Type B pancreatic cell (in vitro differentiated cells): ENCODE measurements around the gene FAM168A. TPM values are rescaled to one million over a fixed set of nuclear protein-coding genes. Genes with fewer than 3 reads are reported as not detected.

Source experiments
- DNase-seq: peaks from one replicate; pipeline ENCODE4 v3.0.0; 2021; ENCODE audit warnings: mixed read lengths; ENCODE audit not compliant: unreplicated experiment; ENCODE audit errors: extremely low spot score
- H3K27ac Mint-ChIP-seq: 2 replicates; pipeline ENCODE4 v1.8.0; 2021; ENCODE audit warnings: mild to moderate bottlenecking, mixed read lengths
- H3K27me3 Mint-ChIP-seq: 2 replicates; pipeline ENCODE4 v1.8.0; 2021; ENCODE audit warnings: mixed read lengths
- H3K36me3 Mint-ChIP-seq: 2 replicates; pipeline ENCODE4 v1.8.0; 2021; ENCODE audit warnings: mixed read lengths
- H3K4me1 Mint-ChIP-seq: one replicate; pipeline ENCODE4 v1.8.0; 2021; ENCODE audit warnings: mixed read lengths; ENCODE audit not compliant: unreplicated experiment
- H3K4me3 Mint-ChIP-seq: 2 replicates; pipeline ENCODE4 v1.8.0; 2021; ENCODE audit warnings: mild to moderate bottlenecking, mixed read lengths
- H3K9me3 Mint-ChIP-seq: 2 replicates; pipeline ENCODE4 v1.8.0; 2021; ENCODE audit warnings: mixed read lengths
- total RNA-seq: library from RNA; stranded (reverse); gene quantifications from 2 replicates; pipeline ENCODE4 v1.2.1, GENCODE V29; 2021; ENCODE audit warnings: low replicate concordance
- TF ChIP-seq, protein P1 (sequence below): fragments of 200-600 bp; sonication (generic); conservative IDR thresholded peaks from 2 replicates; pipeline ENCODE4 v1.5.0; 2021; ENCODE audit warnings: antibody characterized with exemption, mild to moderate bottlenecking

The FAM168A gene
- total RNA-seq, 1 donor from 2014 or later: 39.6 TPM

GRCh38 chr11:73640592-73640991 lies 42.7 kb upstream of the FAM168A start:
- H3K9me3 Mint-ChIP-seq: no peaks in the 10 kb centered on the region
- no peaks in the 10 kb centered on the region for H3K36me3 Mint-ChIP-seq
- no peak for DNase-seq
- no peak overlapping the region for H3K4me3 Mint-ChIP-seq
- peaks cover 7% of the 10 kb centered on the region for H3K27me3 Mint-ChIP-seq
- TF ChIP-seq, protein P1, sequence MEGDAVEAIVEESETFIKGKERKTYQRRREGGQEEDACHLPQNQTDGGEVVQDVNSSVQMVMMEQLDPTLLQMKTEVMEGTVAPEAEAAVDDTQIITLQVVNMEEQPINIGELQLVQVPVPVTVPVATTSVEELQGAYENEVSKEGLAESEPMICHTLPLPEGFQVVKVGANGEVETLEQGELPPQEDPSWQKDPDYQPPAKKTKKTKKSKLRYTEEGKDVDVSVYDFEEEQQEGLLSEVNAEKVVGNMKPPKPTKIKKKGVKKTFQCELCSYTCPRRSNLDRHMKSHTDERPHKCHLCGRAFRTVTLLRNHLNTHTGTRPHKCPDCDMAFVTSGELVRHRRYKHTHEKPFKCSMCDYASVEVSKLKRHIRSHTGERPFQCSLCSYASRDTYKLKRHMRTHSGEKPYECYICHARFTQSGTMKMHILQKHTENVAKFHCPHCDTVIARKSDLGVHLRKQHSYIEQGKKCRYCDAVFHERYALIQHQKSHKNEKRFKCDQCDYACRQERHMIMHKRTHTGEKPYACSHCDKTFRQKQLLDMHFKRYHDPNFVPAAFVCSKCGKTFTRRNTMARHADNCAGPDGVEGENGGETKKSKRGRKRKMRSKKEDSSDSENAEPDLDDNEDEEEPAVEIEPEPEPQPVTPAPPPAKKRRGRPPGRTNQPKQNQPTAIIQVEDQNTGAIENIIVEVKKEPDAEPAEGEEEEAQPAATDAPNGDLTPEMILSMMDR: no peak
- H3K27ac Mint-ChIP-seq: no peak overlapping the region
- H3K4me1 Mint-ChIP-seq: peaks cover 5% of the 10 kb centered on the region

GRCh38 chr11:73637012-73637411 lies 39.1 kb upstream of the FAM168A start:
- Mint-ChIP-seq H3K4me3 (no peak overlapping the region), H3K27ac (no peak overlapping the region), H3K4me1 (no peaks in the 10 kb centered on the region), H3K36me3 (no peaks in the 10 kb centered on the region), H3K27me3 (no peaks in the 10 kb centered on the region), H3K9me3 (no peaks in the 10 kb centered on the region)
- DNase-seq: no peak
- TF ChIP-seq, protein P1: no peak

- no peaks in the 10 kb centered on the region for H3K36me3 Mint-ChIP-seq
- H3K27ac Mint-ChIP-seq: no peak overlapping the region
- no peaks in the 10 kb centered on the region for H3K9me3 Mint-ChIP-seq
- no peaks in the 10 kb centered on the region for H3K27me3 Mint-ChIP-seq
- no peak overlapping the region for H3K4me3 Mint-ChIP-seq
- no peaks in the 10 kb centered on the region for H3K4me1 Mint-ChIP-seq
- DNase-seq: no peak
- TF ChIP-seq, protein P1: no peak
Observed at GRCh38 chr11:73636249-73636648, 38.3 kb upstream of the FAM168A start.

DNA sequence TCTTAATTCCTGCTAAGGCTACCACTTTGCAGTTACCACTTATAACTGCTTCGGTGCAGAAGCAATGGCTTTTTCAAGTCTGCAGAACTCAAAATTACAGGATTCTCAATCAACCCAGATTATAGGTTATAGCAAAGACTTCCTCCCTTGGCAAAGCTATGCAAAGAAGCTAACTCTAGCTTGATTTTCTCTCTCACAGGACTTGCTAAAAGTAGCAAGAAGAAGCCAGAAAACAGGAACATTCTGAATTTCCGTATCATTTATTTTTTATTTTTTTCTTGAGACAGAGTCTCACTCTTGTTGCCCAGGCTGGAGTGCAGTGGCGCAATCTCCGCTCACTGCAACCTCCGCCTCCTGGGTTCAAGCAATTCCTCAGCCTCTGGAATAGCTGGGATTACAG lies 37.8 kb upstream of the FAM168A start:
- H3K4me3 Mint-ChIP-seq: no peak overlapping the region
- H3K27ac Mint-ChIP-seq: no peak overlapping the region
- DNase-seq: no peak
- H3K36me3 Mint-ChIP-seq: no peaks in the 10 kb centered on the region
- TF ChIP-seq, protein P1: no peak
- no peaks in the 10 kb centered on the region for H3K9me3 Mint-ChIP-seq
- H3K4me1 Mint-ChIP-seq: no peaks in the 10 kb centered on the region
- no peaks in the 10 kb centered on the region for H3K27me3 Mint-ChIP-seq

DNA sequence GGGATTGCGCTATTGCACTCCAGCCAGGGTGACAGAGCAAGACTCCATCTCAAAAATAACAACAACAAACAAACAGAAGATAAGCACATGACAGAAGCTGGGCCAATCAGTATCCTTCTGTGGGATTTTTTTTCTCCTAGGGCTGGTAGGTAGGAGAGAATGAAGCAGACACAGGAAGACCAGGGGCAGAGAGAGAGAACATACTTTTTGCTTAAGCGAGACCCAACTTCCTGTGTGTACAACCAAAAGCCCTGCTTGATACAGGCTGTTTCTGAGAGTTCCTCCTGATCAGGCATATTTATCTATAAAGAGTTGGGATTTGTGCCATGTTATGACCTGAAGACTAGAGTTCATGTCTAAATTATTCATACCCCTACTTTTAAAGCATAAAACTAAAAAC lies 36.1 kb upstream of the FAM168A start:
- no peaks in the 10 kb centered on the region for H3K9me3 Mint-ChIP-seq
- H3K4me1 Mint-ChIP-seq: no peaks in the 10 kb centered on the region
- no peak overlapping the region for H3K27ac Mint-ChIP-seq
- peaks cover 3% of the 10 kb centered on the region for H3K27me3 Mint-ChIP-seq
- TF ChIP-seq, protein P1: no peak
- H3K4me3 Mint-ChIP-seq: no peak overlapping the region
- no peak for DNase-seq
- no peaks in the 10 kb centered on the region for H3K36me3 Mint-ChIP-seq

- DNase-seq: no peak
- Mint-ChIP-seq H3K36me3 (no peaks in the 10 kb centered on the region), H3K27me3 (peaks cover 4% of the 10 kb centered on the region), H3K4me3 (no peak overlapping the region), H3K27ac (no peak overlapping the region), H3K4me1 (no peaks in the 10 kb centered on the region), H3K9me3 (no peaks in the 10 kb centered on the region)
- TF ChIP-seq, protein P1: no peak
Observed at GRCh38 chr11:73632996-73633395, 35.1 kb upstream of the FAM168A start.
